Spinal cord (tissue), 10 donors: Measurements from ENCODE around the gene MAGEF1. TPM values are rescaled to one million over a fixed set of nuclear protein-coding genes. Genes with fewer than 3 reads are reported as not detected.

ENCODE experiments used
- DNase-seq, 6 donors: peaks; one replicate each; pipeline versions ENCODE4 v3.0.0 to v3.0.0-alpha.2; 2013 to 2015; ENCODE audit warnings: low spot score in 6 of 6, low read depth in 4 of 6
- H3K27ac ChIP-seq: one replicate; pipeline ENCODE4 v1.5.1; 2013; ENCODE audit warnings: low read depth, low read length, control low read depth
- H3K27me3 ChIP-seq: one replicate; pipeline ENCODE4 v1.6.1; 2013; ENCODE audit warnings: low read length; ENCODE audit not compliant: control insufficient read depth, insufficient read depth
- H3K36me3 ChIP-seq: one replicate; pipeline ENCODE4 v1.6.1; 2013; ENCODE audit warnings: low read length; ENCODE audit not compliant: control insufficient read depth, insufficient read depth
- H3K4me1 ChIP-seq: one replicate; pipeline ENCODE4 v1.6.1; 2013; ENCODE audit warnings: low read length; ENCODE audit not compliant: control insufficient read depth, insufficient read depth
- H3K4me3 ChIP-seq: one replicate; pipeline ENCODE4 v1.5.1; 2013; ENCODE audit warnings: low read depth, low read length, control low read depth
- H3K9me3 ChIP-seq: one replicate; pipeline ENCODE4 v1.6.1; 2013; ENCODE audit warnings: low read length; ENCODE audit not compliant: control insufficient read depth, insufficient read depth
- WGBS: methylation state at CpG from one replicate; pipeline ENCODE4 v1.1.5; 2013; ENCODE audit warnings: missing lambda C conversion rate; ENCODE audit not compliant: insufficient coverage; 5-methylcytosine and 5-hydroxymethylcytosine counted together
- polyA plus RNA-seq, 2 donors: library from polyadenylated mRNA; unstranded; fragments of 120-200 nt; gene quantifications; one replicate each; pipeline ENCODE4 v1.2.1, GENCODE V29; 2013; ENCODE audit not compliant: insufficient read length in 2 of 2
- total RNA-seq, 2 donors: library from RNA; depleted of rRNA in 1 of 2; stranded (reverse); fragments of 120-200 nt in 1 of 2; fragments of >200 nt in 1 of 2; gene quantifications; one replicate each; pipeline versions ENCODE4 v1.2.3 to v1.2.4, GENCODE V29; 2013 to 2014
- donor health status: healthy.

The MAGEF1 gene
- total and polyA plus RNA-seq, 4 donors, result 29.8 to 97.2 (median 64.8) TPM

- H3K4me1 ChIP-seq, result peaks cover 6% of the 10 kb centered on the region
- H3K36me3 ChIP-seq, result no peaks in the 10 kb centered on the region
- no CpG with 5 or more reads among the region's 3 CpGs for WGBS
- H3K27ac ChIP-seq, result no peak overlapping the region
- no peaks in the 10 kb centered on the region for H3K9me3 ChIP-seq
- no peak for DNase-seq
- H3K4me3 ChIP-seq, result no peak overlapping the region
- H3K27me3 ChIP-seq, result no peaks in the 10 kb centered on the region
Measured at GRCh38 chr3:184743248-184743647, 31.4 kb upstream of the MAGEF1 start.

- Histone ChIP-seq H3K4me3 (no peak overlapping the region), H3K9me3 (no peaks in the 10 kb centered on the region), H3K27ac (no peak overlapping the region), H3K27me3 (no peaks in the 10 kb centered on the region), H3K36me3 (no peaks in the 10 kb centered on the region), H3K4me1 (peaks cover 6% of the 10 kb centered on the region)
- DNase-seq, result peak in 1 of 6 donors; percentile 19
- 22% methylated on average over 2 of the region's 4 CpGs for WGBS
Measured at GRCh38 chr3:184742676-184743135, 30.8 kb upstream of the MAGEF1 start.

- no peak for DNase-seq
- H3K4me3 ChIP-seq, result no peak overlapping the region
- H3K27me3 ChIP-seq, result no peaks in the 10 kb centered on the region
- H3K36me3 ChIP-seq, result no peaks in the 10 kb centered on the region
- H3K4me1 ChIP-seq, result peaks cover 6% of the 10 kb centered on the region
- WGBS, result 46% methylated on average over 5 of the region's 12 CpGs
- H3K9me3 ChIP-seq, result no peaks in the 10 kb centered on the region
- no peak overlapping the region for H3K27ac ChIP-seq
Measured at GRCh38 chr3:184741798-184742675, 30.2 kb upstream of the MAGEF1 start.

GRCh38 chr3:184741259-184741556 lies 29.3 kb upstream of the MAGEF1 start:
- H3K4me3 ChIP-seq, result no peak overlapping the region
- H3K27ac ChIP-seq, result no peak overlapping the region
- 80% methylated on average over 4 of the region's 8 CpGs for WGBS
- DNase-seq, result no peak
- no peaks in the 10 kb centered on the region for H3K9me3 ChIP-seq
- H3K4me1 ChIP-seq, result peaks cover 6% of the 10 kb centered on the region
- no peaks in the 10 kb centered on the region for H3K36me3 ChIP-seq
- no peaks in the 10 kb centered on the region for H3K27me3 ChIP-seq

- Histone ChIP-seq H3K4me1 (peaks cover 6% of the 10 kb centered on the region), H3K4me3 (no peak overlapping the region), H3K27me3 (no peaks in the 10 kb centered on the region), H3K9me3 (no peaks in the 10 kb centered on the region), H3K36me3 (no peaks in the 10 kb centered on the region), H3K27ac (no peak overlapping the region)
- WGBS, result 96% methylated on average over 5 of the region's 9 CpGs
- DNase-seq, result no peak
Measured at GRCh38 chr3:184740509-184741258, 28.8 kb upstream of the MAGEF1 start.

- no peak for DNase-seq
- H3K27ac ChIP-seq, result no peak overlapping the region
- no peak overlapping the region for H3K4me3 ChIP-seq
- no peaks in the 10 kb centered on the region for H3K9me3 ChIP-seq
- H3K36me3 ChIP-seq, result no peaks in the 10 kb centered on the region
- H3K27me3 ChIP-seq, result no peaks in the 10 kb centered on the region
- 81% methylated on average over 2 of the region's 5 CpGs for WGBS
- H3K4me1 ChIP-seq, result peaks cover 6% of the 10 kb centered on the region
Measured at GRCh38 chr3:184739594-184740505, 28.0 kb upstream of the MAGEF1 start.

GRCh38 chr3:184738982-184739381 lies 27.1 kb upstream of the MAGEF1 start:
- no peak overlapping the region for H3K27ac ChIP-seq
- H3K4me1 ChIP-seq, result peaks cover 6% of the 10 kb centered on the region
- no peaks in the 10 kb centered on the region for H3K27me3 ChIP-seq
- H3K4me3 ChIP-seq, result no peak overlapping the region
- no peak for DNase-seq
- no peaks in the 10 kb centered on the region for H3K9me3 ChIP-seq
- WGBS, result 100% methylated on average over 3 of the region's 4 CpGs
- H3K36me3 ChIP-seq, result no peaks in the 10 kb centered on the region

- no peak overlapping the region for H3K27ac ChIP-seq
- no peak overlapping the region for H3K4me3 ChIP-seq
- no peaks in the 10 kb centered on the region for H3K27me3 ChIP-seq
- peaks cover 6% of the 10 kb centered on the region for H3K4me1 ChIP-seq
- H3K36me3 ChIP-seq, result no peaks in the 10 kb centered on the region
- no peaks in the 10 kb centered on the region for H3K9me3 ChIP-seq
- 73% methylated on average over 3 of the region's 8 CpGs for WGBS
- no peak for DNase-seq
Measured at GRCh38 chr3:184738506-184738890, 26.6 kb upstream of the MAGEF1 start.
